ENCODE data around the gene VSIG10.

The VSIG10 gene

DNA sequence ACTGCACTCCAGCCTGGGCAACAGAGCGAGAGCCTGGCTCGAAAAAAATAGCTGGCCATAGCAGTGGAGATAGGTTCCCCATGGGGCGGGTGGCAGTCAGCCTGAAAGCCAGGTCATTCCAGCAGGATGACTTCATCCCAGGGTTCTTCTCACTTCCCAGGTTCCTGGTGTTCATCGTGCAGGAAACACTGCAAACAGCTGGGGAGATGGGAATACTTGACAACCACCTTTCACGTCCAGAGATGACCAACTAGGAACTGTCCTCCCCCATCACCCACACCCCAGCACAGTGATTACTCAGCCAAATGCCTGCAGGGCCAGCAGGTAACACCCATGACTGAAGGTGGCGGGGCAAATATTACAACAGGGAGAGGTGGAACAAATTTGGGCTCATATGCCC is 1.7 kb downstream of the VSIG10 start:
- H3K27me3 ChIP-seq (ENCODE audit: insufficient read depth, low read depth), result no peaks in the 10 kb centered on the region; the same call in 1 of the 2 replicates
- no peak overlapping the region for H2AFZ ChIP-seq (ENCODE audit: low read depth)
- TF ChIP-seq, protein P1, sequence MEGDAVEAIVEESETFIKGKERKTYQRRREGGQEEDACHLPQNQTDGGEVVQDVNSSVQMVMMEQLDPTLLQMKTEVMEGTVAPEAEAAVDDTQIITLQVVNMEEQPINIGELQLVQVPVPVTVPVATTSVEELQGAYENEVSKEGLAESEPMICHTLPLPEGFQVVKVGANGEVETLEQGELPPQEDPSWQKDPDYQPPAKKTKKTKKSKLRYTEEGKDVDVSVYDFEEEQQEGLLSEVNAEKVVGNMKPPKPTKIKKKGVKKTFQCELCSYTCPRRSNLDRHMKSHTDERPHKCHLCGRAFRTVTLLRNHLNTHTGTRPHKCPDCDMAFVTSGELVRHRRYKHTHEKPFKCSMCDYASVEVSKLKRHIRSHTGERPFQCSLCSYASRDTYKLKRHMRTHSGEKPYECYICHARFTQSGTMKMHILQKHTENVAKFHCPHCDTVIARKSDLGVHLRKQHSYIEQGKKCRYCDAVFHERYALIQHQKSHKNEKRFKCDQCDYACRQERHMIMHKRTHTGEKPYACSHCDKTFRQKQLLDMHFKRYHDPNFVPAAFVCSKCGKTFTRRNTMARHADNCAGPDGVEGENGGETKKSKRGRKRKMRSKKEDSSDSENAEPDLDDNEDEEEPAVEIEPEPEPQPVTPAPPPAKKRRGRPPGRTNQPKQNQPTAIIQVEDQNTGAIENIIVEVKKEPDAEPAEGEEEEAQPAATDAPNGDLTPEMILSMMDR (conservative IDR thresholded peaks at IDR 0.05; ENCODE audit: low read depth, low read length), result no peak
- no peaks in the 10 kb centered on the region for H3K79me2 ChIP-seq (ENCODE audit: insufficient read depth, low read depth)
- H4K20me1 ChIP-seq (ENCODE audit: insufficient read depth), result no peaks in the 10 kb centered on the region
- no peak overlapping the region for H3K4me3 ChIP-seq (IDR thresholded peaks at IDR 0.05; ENCODE audit: insufficient read depth, low read depth, low read length)
- no peaks in the 10 kb centered on the region for H3K4me1 ChIP-seq (ENCODE audit: low read depth, poor library complexity, severe bottlenecking)
- no peak overlapping the region for H3K9ac ChIP-seq
- no peaks in the 10 kb centered on the region for H3K36me3 ChIP-seq (ENCODE audit: insufficient read depth)
- H3K27ac ChIP-seq, result no peak overlapping the region
- H3K4me2 ChIP-seq, result no peak overlapping the region

DNA sequence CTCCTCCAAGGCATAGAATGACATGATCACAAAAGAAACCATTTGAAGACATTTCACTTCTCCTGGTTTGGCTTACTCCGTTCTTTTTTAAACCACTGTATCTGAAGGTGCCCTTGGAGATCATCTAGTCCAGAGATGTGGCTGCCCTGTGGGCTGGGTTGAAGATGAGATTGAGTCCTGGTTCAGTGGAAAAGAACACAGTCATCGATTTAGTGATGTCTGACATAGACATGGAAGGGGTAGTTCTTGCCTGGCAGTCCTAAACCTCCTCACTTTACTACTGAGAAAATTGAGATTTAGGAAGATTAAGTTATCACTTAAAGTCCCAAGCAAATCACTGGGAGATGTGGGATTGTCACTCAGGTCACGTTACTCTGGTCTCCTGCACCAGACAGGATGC is 2.8 kb downstream of the VSIG10 start:
- no peaks in the 10 kb centered on the region; the same call in 1 of the 2 replicates for H3K27me3 ChIP-seq (ENCODE audit: insufficient read depth, low read depth)

DNA sequence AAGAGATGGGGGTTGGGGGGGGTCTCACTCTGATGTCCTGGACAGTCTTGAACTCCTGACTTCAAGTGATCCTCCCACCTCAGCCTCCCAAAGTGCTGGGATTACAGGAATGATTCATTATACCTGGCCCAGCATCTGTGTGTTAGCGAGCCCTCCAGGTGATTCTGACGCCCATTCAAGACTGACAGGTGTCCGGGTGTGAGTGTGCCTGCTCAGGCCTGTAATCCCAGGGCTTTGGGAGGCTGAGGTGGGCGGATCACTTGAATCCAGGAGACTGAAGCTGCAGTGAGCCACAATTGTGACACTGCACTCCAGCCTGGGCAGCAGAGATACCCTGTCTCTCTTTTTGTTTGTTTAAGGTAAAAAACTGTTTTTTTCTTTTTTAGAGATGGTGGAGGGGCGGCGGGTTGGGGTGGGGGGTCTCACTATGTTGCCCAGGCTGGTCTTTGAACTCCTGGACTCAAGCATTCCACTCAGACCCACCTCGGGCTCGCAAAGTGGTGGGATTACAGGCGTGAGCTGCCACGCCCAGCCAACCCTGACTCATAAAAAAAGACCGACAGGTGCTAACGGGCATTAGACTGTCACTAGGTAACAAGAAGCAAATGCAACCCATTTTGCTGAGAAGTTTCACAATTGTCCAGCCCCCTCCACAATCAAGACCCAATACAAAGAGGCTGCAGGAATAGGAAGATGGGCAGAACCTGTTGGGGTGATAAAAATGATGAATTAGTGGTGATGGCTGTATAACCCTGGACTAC is 4.7 kb downstream of the VSIG10 start:
- TF ChIP-seq, protein P1 (conservative IDR thresholded peaks at IDR 0.05; ENCODE audit: low read depth, low read length), result no peak
- Histone ChIP-seq H3K27me3 (ENCODE audit: insufficient read depth, low read depth) (no peaks in the 10 kb centered on the region; the same call in 1 of the 2 replicates), H2AFZ (ENCODE audit: low read depth) (no peak overlapping the region), H3K4me2 (no peak overlapping the region), H3K27ac (no peak overlapping the region), H4K20me1 (ENCODE audit: insufficient read depth) (no peaks in the 10 kb centered on the region), H3K4me1 (ENCODE audit: low read depth, poor library complexity, severe bottlenecking) (no peaks in the 10 kb centered on the region), H3K79me2 (ENCODE audit: insufficient read depth, low read depth) (no peaks in the 10 kb centered on the region), H3K4me3 (IDR thresholded peaks at IDR 0.05; ENCODE audit: insufficient read depth, low read depth, low read length) (no peak overlapping the region), H3K9ac (no peak overlapping the region), H3K36me3 (ENCODE audit: insufficient read depth) (no peaks in the 10 kb centered on the region)

More for the DNA sequence above, 2.8 kb downstream of the VSIG10 start:
- Histone ChIP-seq H2AFZ (ENCODE audit: low read depth) (no peak overlapping the region), H3K4me3 (IDR thresholded peaks at IDR 0.05; ENCODE audit: insufficient read depth, low read depth, low read length) (no peak overlapping the region), H3K79me2 (ENCODE audit: insufficient read depth, low read depth) (no peaks in the 10 kb centered on the region), H3K36me3 (ENCODE audit: insufficient read depth) (no peaks in the 10 kb centered on the region), H3K4me1 (ENCODE audit: low read depth, poor library complexity, severe bottlenecking) (no peaks in the 10 kb centered on the region), H3K4me2 (no peak overlapping the region), H3K9ac (no peak overlapping the region), H4K20me1 (ENCODE audit: insufficient read depth) (no peaks in the 10 kb centered on the region), H3K27ac (no peak overlapping the region)
- TF ChIP-seq, protein P1 (conservative IDR thresholded peaks at IDR 0.05; ENCODE audit: low read depth, low read length), result no peak

DNA sequence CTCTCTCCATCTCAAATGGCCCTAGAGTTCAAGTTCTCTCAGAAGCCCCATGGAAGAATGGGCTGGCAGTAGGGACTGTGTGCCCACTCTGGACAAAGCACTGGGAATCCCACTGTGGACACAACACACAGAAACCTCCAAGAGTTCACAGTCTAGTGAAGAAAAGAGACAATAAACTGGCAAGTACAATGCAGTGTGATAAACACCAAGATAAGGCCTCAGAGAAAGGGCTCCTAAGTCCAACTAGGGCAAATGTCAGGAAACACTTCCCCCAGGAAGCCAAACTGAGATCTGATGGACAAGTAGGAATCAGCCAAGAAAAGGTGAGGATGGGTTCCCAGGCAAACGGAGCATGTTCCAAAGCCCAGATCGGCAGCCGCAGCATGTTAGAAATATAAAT is 5.4 kb downstream of the VSIG10 start:
- no peak overlapping the region for H2AFZ ChIP-seq (ENCODE audit: low read depth)
- H3K27ac ChIP-seq, result no peak overlapping the region
- H3K9ac ChIP-seq, result no peak overlapping the region
- TF ChIP-seq, protein P1 (conservative IDR thresholded peaks at IDR 0.05; ENCODE audit: low read depth, low read length), result no peak
- H3K27me3 ChIP-seq (ENCODE audit: insufficient read depth, low read depth), result no peaks in the 10 kb centered on the region; the same call in 1 of the 2 replicates
- no peak overlapping the region for H3K4me3 ChIP-seq (IDR thresholded peaks at IDR 0.05; ENCODE audit: insufficient read depth, low read depth, low read length)
- no peak overlapping the region for H3K4me2 ChIP-seq
- no peaks in the 10 kb centered on the region for H3K79me2 ChIP-seq (ENCODE audit: insufficient read depth, low read depth)
- no peaks in the 10 kb centered on the region for H3K36me3 ChIP-seq (ENCODE audit: insufficient read depth)
- no peaks in the 10 kb centered on the region for H3K4me1 ChIP-seq (ENCODE audit: low read depth, poor library complexity, severe bottlenecking)
- H4K20me1 ChIP-seq (ENCODE audit: insufficient read depth), result no peaks in the 10 kb centered on the region

Data from KMS-11 (cell line).